Measurements from ENCODE around the gene TNFRSF4. TPM values are rescaled to one million over a fixed set of nuclear protein-coding genes. Genes with fewer than 3 reads are reported as not detected.

TNFRSF4 gene
- total and polyA plus RNA-seq, 4 donors = 0.08 to 0.35 (median 0.15) TPM; not detected in 1

DNA sequence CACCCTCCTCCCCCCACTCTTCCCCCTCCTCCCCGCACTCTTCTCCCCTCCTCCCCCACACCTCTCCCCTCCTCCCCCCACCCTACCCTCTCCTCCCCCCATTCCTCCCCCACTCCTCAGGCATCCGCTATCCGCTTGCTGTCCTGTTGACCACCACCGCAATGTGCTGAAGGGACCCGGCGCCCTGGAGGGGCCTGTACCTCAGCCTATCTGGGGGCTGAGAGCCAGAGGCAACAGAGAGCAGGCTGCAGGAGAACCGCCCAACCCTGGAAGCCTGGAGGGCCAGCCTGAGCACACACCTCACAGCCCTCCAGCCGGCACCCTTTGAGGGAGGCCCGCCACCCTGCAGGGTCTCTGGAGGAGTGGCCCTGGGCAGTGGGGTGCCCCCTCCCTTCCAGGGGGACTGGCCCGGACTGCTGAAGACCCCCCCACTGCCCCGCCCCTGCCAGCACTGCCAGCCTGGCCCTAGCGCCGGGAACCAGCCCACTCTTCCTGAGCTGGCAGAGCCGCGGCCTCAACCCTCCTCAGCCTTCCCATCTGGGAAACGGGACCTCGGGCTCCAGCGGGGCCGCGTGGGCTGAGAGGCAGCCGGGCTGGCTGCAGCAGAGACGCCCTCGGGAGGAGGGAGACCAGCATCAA, 31.3 kb upstream of the TNFRSF4 start:
- no peak for DNase-seq (ENCODE audit: low spot score)
- H3K9ac ChIP-seq (ENCODE audit: low read depth in 1 of 2, low read length in 2 of 2) = no peak overlapping the region
- H3K9me3 ChIP-seq (ENCODE audit: control insufficient read depth in 4 of 4, low read length in 3 of 4) = no peaks in the 10 kb centered on the region
- whole genome bisulfite sequencing = 90% methylated on average over 23 of the region's 23 CpGs
- H3K36me3 ChIP-seq (ENCODE audit: control insufficient read depth in 4 of 4, insufficient read depth in 3 of 4, low read depth in 1 of 4, low read length in 3 of 4) = no peaks in the 10 kb centered on the region
- TF ChIP-seq GABPA (IDR thresholded peaks at IDR 0.05 in 1 of 2, conservative IDR thresholded peaks at IDR 0.05 in 1 of 2) (no peak), HNF4G (IDR thresholded peaks at IDR 0.05) (no peak), EGR1 (IDR thresholded peaks at IDR 0.05; ENCODE audit: low read depth in 2 of 2) (no peak), JUND (IDR thresholded peaks at IDR 0.05) (no peak), HNF4A (conservative IDR thresholded peaks at IDR 0.05) (no peak)
- TF ChIP-seq, protein P1, sequence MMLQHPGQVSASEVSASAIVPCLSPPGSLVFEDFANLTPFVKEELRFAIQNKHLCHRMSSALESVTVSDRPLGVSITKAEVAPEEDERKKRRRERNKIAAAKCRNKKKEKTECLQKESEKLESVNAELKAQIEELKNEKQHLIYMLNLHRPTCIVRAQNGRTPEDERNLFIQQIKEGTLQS (IDR thresholded peaks at IDR 0.05) = no peak
- TF ChIP-seq, protein P2, sequence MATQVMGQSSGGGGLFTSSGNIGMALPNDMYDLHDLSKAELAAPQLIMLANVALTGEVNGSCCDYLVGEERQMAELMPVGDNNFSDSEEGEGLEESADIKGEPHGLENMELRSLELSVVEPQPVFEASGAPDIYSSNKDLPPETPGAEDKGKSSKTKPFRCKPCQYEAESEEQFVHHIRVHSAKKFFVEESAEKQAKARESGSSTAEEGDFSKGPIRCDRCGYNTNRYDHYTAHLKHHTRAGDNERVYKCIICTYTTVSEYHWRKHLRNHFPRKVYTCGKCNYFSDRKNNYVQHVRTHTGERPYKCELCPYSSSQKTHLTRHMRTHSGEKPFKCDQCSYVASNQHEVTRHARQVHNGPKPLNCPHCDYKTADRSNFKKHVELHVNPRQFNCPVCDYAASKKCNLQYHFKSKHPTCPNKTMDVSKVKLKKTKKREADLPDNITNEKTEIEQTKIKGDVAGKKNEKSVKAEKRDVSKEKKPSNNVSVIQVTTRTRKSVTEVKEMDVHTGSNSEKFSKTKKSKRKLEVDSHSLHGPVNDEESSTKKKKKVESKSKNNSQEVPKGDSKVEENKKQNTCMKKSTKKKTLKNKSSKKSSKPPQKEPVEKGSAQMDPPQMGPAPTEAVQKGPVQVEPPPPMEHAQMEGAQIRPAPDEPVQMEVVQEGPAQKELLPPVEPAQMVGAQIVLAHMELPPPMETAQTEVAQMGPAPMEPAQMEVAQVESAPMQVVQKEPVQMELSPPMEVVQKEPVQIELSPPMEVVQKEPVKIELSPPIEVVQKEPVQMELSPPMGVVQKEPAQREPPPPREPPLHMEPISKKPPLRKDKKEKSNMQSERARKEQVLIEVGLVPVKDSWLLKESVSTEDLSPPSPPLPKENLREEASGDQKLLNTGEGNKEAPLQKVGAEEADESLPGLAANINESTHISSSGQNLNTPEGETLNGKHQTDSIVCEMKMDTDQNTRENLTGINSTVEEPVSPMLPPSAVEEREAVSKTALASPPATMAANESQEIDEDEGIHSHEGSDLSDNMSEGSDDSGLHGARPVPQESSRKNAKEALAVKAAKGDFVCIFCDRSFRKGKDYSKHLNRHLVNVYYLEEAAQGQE (IDR thresholded peaks at IDR 0.05) = no peak
- no peak overlapping the region for H3K27ac ChIP-seq (ENCODE audit: low read depth in 1 of 2, low read length in 2 of 2)
- no peak overlapping the region for H3K4me3 ChIP-seq (ENCODE audit: low read depth in 1 of 3, low read length in 3 of 3)
- H3K27me3 ChIP-seq (ENCODE audit: control insufficient read depth in 4 of 4, insufficient read depth in 4 of 4, low read length in 3 of 4) = no peaks in the 10 kb centered on the region
- H3K4me1 ChIP-seq (ENCODE audit: control insufficient read depth in 4 of 4, insufficient read depth in 4 of 4, low read length in 3 of 4) = peaks cover 0 to 9% (median 3%) of the 10 kb centered on the region in 4 donors

DNA sequence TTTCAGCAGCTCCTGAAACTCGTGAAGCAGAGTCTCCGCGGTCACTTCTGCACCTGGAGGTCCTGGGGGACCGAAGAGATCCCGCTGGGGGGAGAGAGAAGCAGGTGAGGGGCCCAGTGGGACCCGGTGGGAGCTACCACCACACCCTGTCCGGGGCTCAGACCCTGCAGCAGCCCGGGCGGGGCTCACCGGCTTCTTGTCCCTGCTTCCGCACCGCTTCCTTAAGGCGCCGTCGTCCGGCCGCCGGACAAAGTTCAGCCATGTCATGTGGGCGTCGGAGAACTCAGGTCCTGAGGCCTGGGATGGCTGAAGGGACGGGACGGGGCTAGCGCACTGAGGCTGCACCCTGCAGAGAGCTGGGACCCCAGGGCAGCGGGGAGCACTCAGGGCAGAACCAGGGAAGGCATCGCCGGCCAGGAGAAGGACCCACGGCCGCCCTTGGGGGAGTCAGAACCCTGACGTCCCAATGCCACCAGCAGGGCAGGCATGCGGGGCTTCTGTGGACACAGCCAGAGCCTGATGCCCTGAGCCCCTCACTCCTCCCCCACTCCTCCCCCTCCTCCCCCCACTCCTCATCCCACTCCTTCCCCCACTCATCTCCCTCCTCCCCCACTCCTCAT, 30.3 kb upstream of the TNFRSF4 start:
- Histone ChIP-seq H3K4me3 (ENCODE audit: low read depth in 1 of 3, low read length in 3 of 3) (no peak overlapping the region), H3K9ac (ENCODE audit: low read depth in 1 of 2, low read length in 2 of 2) (no peak overlapping the region), H3K4me1 (ENCODE audit: control insufficient read depth in 4 of 4, insufficient read depth in 4 of 4, low read length in 3 of 4) (peaks cover 7 to 19% (median 11%) of the 10 kb centered on the region in 4 donors), H3K27ac (ENCODE audit: low read depth in 1 of 2, low read length in 2 of 2) (no peak overlapping the region), H3K36me3 (ENCODE audit: control insufficient read depth in 4 of 4, insufficient read depth in 3 of 4, low read depth in 1 of 4, low read length in 3 of 4) (no peaks in the 10 kb centered on the region), H3K27me3 (ENCODE audit: control insufficient read depth in 4 of 4, insufficient read depth in 4 of 4, low read length in 3 of 4) (no peaks in the 10 kb centered on the region), H3K9me3 (ENCODE audit: control insufficient read depth in 4 of 4, low read length in 3 of 4) (no peaks in the 10 kb centered on the region)
- 81% methylated on average over 30 of the region's 30 CpGs for WGBS
- DNase-seq (ENCODE audit: low spot score) = no peak
- TF ChIP-seq GABPA (IDR thresholded peaks at IDR 0.05 in 1 of 2, conservative IDR thresholded peaks at IDR 0.05 in 1 of 2) (no peak), HNF4A (conservative IDR thresholded peaks at IDR 0.05) (no peak), TAF1 (conservative IDR thresholded peaks at IDR 0.05) (no peak), CTCF (IDR thresholded peaks at IDR 0.05; ENCODE audit: low read depth, low read length, missing input control) (no peak), RXRA (IDR thresholded peaks at IDR 0.05) (no peak), RAD21 (IDR thresholded peaks at IDR 0.05) (no peak), SP1 (IDR thresholded peaks at IDR 0.05) (no peak), FOXA1 (IDR thresholded peaks at IDR 0.05) (no peak), YY1 (IDR thresholded peaks at IDR 0.05) (no peak), FOXA2 (IDR thresholded peaks at IDR 0.05) (no peak), EGR1 (IDR thresholded peaks at IDR 0.05; ENCODE audit: low read depth in 2 of 2) (no peak), NR2F2 (IDR thresholded peaks at IDR 0.05) (no peak), HNF4G (IDR thresholded peaks at IDR 0.05) (no peak), JUND (IDR thresholded peaks at IDR 0.05) (no peak)
- TF ChIP-seq, protein P3, sequence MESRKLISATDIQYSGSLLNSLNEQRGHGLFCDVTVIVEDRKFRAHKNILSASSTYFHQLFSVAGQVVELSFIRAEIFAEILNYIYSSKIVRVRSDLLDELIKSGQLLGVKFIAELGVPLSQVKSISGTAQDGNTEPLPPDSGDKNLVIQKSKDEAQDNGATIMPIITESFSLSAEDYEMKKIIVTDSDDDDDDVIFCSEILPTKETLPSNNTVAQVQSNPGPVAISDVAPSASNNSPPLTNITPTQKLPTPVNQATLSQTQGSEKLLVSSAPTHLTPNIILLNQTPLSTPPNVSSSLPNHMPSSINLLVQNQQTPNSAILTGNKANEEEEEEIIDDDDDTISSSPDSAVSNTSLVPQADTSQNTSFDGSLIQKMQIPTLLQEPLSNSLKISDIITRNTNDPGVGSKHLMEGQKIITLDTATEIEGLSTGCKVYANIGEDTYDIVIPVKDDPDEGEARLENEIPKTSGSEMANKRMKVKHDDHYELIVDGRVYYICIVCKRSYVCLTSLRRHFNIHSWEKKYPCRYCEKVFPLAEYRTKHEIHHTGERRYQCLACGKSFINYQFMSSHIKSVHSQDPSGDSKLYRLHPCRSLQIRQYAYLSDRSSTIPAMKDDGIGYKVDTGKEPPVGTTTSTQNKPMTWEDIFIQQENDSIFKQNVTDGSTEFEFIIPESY (IDR thresholded peaks at IDR 0.05) = no peak
- TF ChIP-seq, protein P1 (IDR thresholded peaks at IDR 0.05) = no peak
- TF ChIP-seq, protein P4, sequence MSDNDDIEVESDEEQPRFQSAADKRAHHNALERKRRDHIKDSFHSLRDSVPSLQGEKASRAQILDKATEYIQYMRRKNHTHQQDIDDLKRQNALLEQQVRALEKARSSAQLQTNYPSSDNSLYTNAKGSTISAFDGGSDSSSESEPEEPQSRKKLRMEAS (IDR thresholded peaks at IDR 0.05) = no peak
- TF ChIP-seq, protein P2 (IDR thresholded peaks at IDR 0.05) = no peak
